ENCODE data around the gene SLC22A23.

The SLC22A23 gene

GRCh38 chr6:3277251-3277650 is 179.6 kb downstream of the SLC22A23 start:
- H3K27ac ChIP-seq (ENCODE audit: low read depth, low read length), result no peak overlapping the region
- no peaks in the 10 kb centered on the region for H3K9me2 ChIP-seq (replicated peaks; ENCODE audit: control insufficient read depth, low read length)
- no peaks in the 10 kb centered on the region for H3K4me1 ChIP-seq (ENCODE audit: control insufficient read depth, low read length)
- peaks cover 6% of the 10 kb centered on the region for H3K36me3 ChIP-seq (ENCODE audit: control insufficient read depth, low read length)
- peaks cover 6% of the 10 kb centered on the region; the same call in 1 of the 2 replicates for H3F3A ChIP-seq (ENCODE audit: control insufficient read depth, insufficient read depth)
- no peaks in the 10 kb centered on the region for H3K9me3 ChIP-seq (ENCODE audit: control insufficient read depth, insufficient read depth, low read length)
- no peak overlapping the region for H3K4me2 ChIP-seq (ENCODE audit: low read length)
- no peaks in the 10 kb centered on the region for H3K27me3 ChIP-seq (ENCODE audit: control insufficient read depth, low read length)
- H3K4me3 ChIP-seq (ENCODE audit: low read length), result no peak overlapping the region
- H4K20me1 ChIP-seq (ENCODE audit: control insufficient read depth, insufficient read depth, low read depth, low read length), result 0 out of 2 replicates have a peak, but pooled peaks cover 4% of the 10 kb centered on the region
- H3K79me2 ChIP-seq (ENCODE audit: control insufficient read depth, low read length), result no peaks in the 10 kb centered on the region
- TF ChIP-seq CTCF (IDR thresholded peaks at IDR 0.05; ENCODE audit: low read depth, low read length, poor library complexity, severe bottlenecking), result no peak
- no peak for TF ChIP-seq EZH2phosphoT487 (IDR thresholded peaks at IDR 0.05; ENCODE audit: borderline replicate concordance, low read length)

- Histone ChIP-seq H3K4me3 (ENCODE audit: low read length) (no peak overlapping the region), H3K4me2 (ENCODE audit: low read length) (no peak overlapping the region), H3K9me2 (replicated peaks; ENCODE audit: control insufficient read depth, low read length) (no peaks in the 10 kb centered on the region), H3K36me3 (ENCODE audit: control insufficient read depth, low read length) (peaks cover 14% of the 10 kb centered on the region), H4K20me1 (ENCODE audit: control insufficient read depth, insufficient read depth, low read depth, low read length) (0 out of 2 replicates have a peak, but pooled peaks cover 4% of the 10 kb centered on the region), H3F3A (ENCODE audit: control insufficient read depth, insufficient read depth) (peaks cover 6% of the 10 kb centered on the region; the same call in 1 of the 2 replicates), H3K9me3 (ENCODE audit: control insufficient read depth, insufficient read depth, low read length) (no peaks in the 10 kb centered on the region), H3K27ac (ENCODE audit: low read depth, low read length) (no peak overlapping the region), H3K4me1 (ENCODE audit: control insufficient read depth, low read length) (no peaks in the 10 kb centered on the region), H3K27me3 (ENCODE audit: control insufficient read depth, low read length) (no peaks in the 10 kb centered on the region), H3K79me2 (ENCODE audit: control insufficient read depth, low read length) (peaks cover 3% of the 10 kb centered on the region; the same call in 1 of the 2 replicates)
- TF ChIP-seq CTCF (IDR thresholded peaks at IDR 0.05; ENCODE audit: low read depth, low read length, poor library complexity, severe bottlenecking) (no peak), EZH2phosphoT487 (IDR thresholded peaks at IDR 0.05; ENCODE audit: borderline replicate concordance, low read length) (no peak)
These were observed 180.4 kb downstream of the SLC22A23 start for GRCh38 chr6:3276174-3277167.

DNA sequence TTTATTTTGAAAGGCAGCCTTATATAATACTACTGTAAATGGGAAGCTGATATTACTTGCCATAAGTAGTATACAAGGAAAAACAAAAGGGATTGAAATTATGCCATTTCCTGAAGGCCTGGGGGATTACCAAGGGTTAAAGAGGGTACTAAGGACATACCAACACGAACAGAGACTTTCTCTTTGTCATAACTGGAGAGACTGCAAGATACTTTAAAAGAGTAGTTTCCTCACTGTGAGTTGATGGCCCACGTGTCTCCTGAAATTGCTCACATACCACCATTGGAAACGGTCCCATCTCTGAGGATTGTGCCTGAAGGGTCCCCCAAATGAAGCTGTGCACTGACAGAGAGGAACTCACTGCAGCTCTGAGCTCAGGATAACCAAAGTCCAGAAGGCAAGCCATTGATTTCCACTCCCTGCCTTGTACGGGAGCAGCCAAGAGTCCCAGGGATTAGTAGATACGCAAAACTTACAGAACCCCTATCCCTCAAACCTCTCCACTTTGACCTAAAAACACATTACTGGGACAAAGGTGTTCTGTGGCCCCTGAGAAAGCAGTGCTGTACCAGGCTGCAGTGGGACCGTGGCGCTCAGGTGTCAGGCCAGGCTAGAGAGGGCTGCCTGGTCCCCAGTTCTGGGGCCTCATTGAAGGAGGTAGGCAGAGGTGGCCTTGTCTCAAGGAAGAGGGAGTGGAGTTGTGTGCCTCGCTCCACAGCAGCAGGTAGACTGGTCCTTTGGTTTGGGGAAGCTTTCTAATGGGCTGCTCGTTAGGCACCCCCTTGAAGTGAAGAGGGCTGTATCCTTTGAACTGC is 182.9 kb downstream of the SLC22A23 start:
- Histone ChIP-seq H3K4me2 (ENCODE audit: low read length) (no peak overlapping the region), H4K20me1 (ENCODE audit: control insufficient read depth, insufficient read depth, low read depth, low read length) (0 out of 2 replicates have a peak, but pooled peaks cover 4% of the 10 kb centered on the region), H3K27ac (ENCODE audit: low read depth, low read length) (no peak overlapping the region), H3K4me1 (ENCODE audit: control insufficient read depth, low read length) (no peaks in the 10 kb centered on the region), H3K4me3 (ENCODE audit: low read length) (no peak overlapping the region), H3K27me3 (ENCODE audit: control insufficient read depth, low read length) (no peaks in the 10 kb centered on the region), H3K36me3 (ENCODE audit: control insufficient read depth, low read length) (peaks cover 39% of the 10 kb centered on the region), H3K79me2 (ENCODE audit: control insufficient read depth, low read length) (peaks cover 3% of the 10 kb centered on the region; the same call in 1 of the 2 replicates), H3K9me2 (replicated peaks; ENCODE audit: control insufficient read depth, low read length) (no peaks in the 10 kb centered on the region), H3K9me3 (ENCODE audit: control insufficient read depth, insufficient read depth, low read length) (no peaks in the 10 kb centered on the region), H3F3A (ENCODE audit: control insufficient read depth, insufficient read depth) (peaks cover 6% of the 10 kb centered on the region; the same call in 1 of the 2 replicates)
- TF ChIP-seq EZH2phosphoT487 (IDR thresholded peaks at IDR 0.05; ENCODE audit: borderline replicate concordance, low read length) (no peak), CTCF (IDR thresholded peaks at IDR 0.05; ENCODE audit: low read depth, low read length, poor library complexity, severe bottlenecking) (no peak)

Measured in DOHH2 (cell line).